22Rv1 (cell line): ENCODE data around the gene ZNF516.

Source experiments
- H3K27ac ChIP-seq: fragments of 450-650 bp; 2 replicates; pipeline ENCODE4 v1.5.1; 2017
- CTCF ChIP-seq: fragments of 450-650 bp; IDR thresholded peaks from 2 replicates; pipeline ENCODE4 v1.5.1; 2017; ENCODE audit warnings: mild to moderate bottlenecking
- ZFX ChIP-seq: fragments of 450-650 bp; IDR thresholded peaks from 2 replicates; pipeline ENCODE4 v1.6.1; 2017; ENCODE audit warnings: antibody characterized with exemption, borderline replicate concordance

The ZNF516 gene

GRCh38 chr18:76507830-76508385 lies 12.9 kb upstream of the ZNF516 start:
- TF ChIP-seq CTCF (no peak), ZFX (no peak)
- H3K27ac ChIP-seq = no peak overlapping the region

- no peak for TF ChIP-seq ZFX
- no peak overlapping the region for H3K27ac ChIP-seq
Measured at GRCh38 chr18:76506974-76507764, 12.1 kb upstream of the ZNF516 start.

- H3K27ac ChIP-seq = no peak overlapping the region
- TF ChIP-seq CTCF = no peak
- TF ChIP-seq ZFX = no peak
Measured at GRCh38 chr18:76506395-76506794, 11.4 kb upstream of the ZNF516 start.

GRCh38 chr18:76505614-76506013 lies 10.6 kb upstream of the ZNF516 start:
- H3K27ac ChIP-seq = no peak overlapping the region
- TF ChIP-seq CTCF (no peak), ZFX (no peak)

GRCh38 chr18:76504749-76505148 lies 9.7 kb upstream of the ZNF516 start:
- no peak for TF ChIP-seq CTCF
- TF ChIP-seq ZFX = no peak
- no peak overlapping the region for H3K27ac ChIP-seq

GRCh38 chr18:76503649-76504386 lies 8.8 kb upstream of the ZNF516 start:
- H3K27ac ChIP-seq = no peak overlapping the region
- TF ChIP-seq CTCF = no peak
- no peak for TF ChIP-seq ZFX

- no peak overlapping the region for H3K27ac ChIP-seq
- TF ChIP-seq ZFX (no peak), CTCF (no peak)
Measured at GRCh38 chr18:76502551-76502950, 7.5 kb upstream of the ZNF516 start.
